Hepatocyte (in vitro differentiated cells): ENCODE data around the gene PIK3AP1. TPM values are rescaled to one million over a fixed set of nuclear protein-coding genes. Genes with fewer than 3 reads are reported as not detected.

Experiments used
- DNase-seq: peaks from one replicate; pipeline ENCODE4 v3.0.0-alpha.2; 2016; ENCODE audit warnings: low spot score
- H2AFZ ChIP-seq: fragments of 200-600 bp; sonication (generic); 2 replicates; pipeline ENCODE4 v1.6.0; 2016; ENCODE audit warnings: antibody characterized with exemption, mild to moderate bottlenecking
- H3K27ac ChIP-seq: fragments of 200-600 bp; sonication (generic); 2 replicates; pipeline ENCODE4 v1.5.1; 2016; ENCODE audit warnings: mild to moderate bottlenecking
- H3K27me3 ChIP-seq: fragments of 200-600 bp; sonication (generic); 2 replicates; pipeline ENCODE4 v1.6.1; 2016
- H3K36me3 ChIP-seq: fragments of 200-600 bp; sonication (generic); replicated peaks from 2 replicates; pipeline ENCODE4 v1.5.1; 2016; ENCODE audit warnings: low read depth; ENCODE audit not compliant: insufficient read depth
- H3K4me1 ChIP-seq: fragments of 200-600 bp; sonication (generic); 2 replicates; pipeline ENCODE4 v1.5.1; 2016; ENCODE audit warnings: mild to moderate bottlenecking, moderate library complexity; ENCODE audit not compliant: insufficient read depth
- H3K4me2 ChIP-seq: fragments of 200-600 bp; sonication (generic); 2 replicates; pipeline ENCODE4 v1.6.0; 2016
- H3K4me3 ChIP-seq: fragments of 200-600 bp; sonication (generic); 2 replicates; pipeline ENCODE4 v1.5.1; 2016; ENCODE audit warnings: mild to moderate bottlenecking
- H3K79me2 ChIP-seq: fragments of 200-600 bp; sonication (generic); 2 replicates; pipeline ENCODE4 v1.6.0; 2017; ENCODE audit warnings: mild to moderate bottlenecking
- H3K9me2 ChIP-seq: fragments of 200-600 bp; sonication (generic); replicated peaks from 2 replicates; pipeline ENCODE4 v1.6.0; 2017; ENCODE audit warnings: mild to moderate bottlenecking; ENCODE audit not compliant: insufficient read depth
- H3K9me3 ChIP-seq: fragments of 200-600 bp; sonication (generic); 2 replicates; pipeline ENCODE4 v1.5.1; 2016; ENCODE audit warnings: low read depth, mild to moderate bottlenecking
- H4K20me1 ChIP-seq: fragments of 200-600 bp; sonication (generic); 2 replicates; pipeline ENCODE4 v1.6.0; 2016; ENCODE audit warnings: mild to moderate bottlenecking; ENCODE audit not compliant: insufficient read depth, poor library complexity, severe bottlenecking
- CTCF ChIP-seq: fragments of 200-600 bp; sonication (generic); IDR thresholded peaks from 2 replicates; pipeline ENCODE4 v1.5.1; 2016; ENCODE audit warnings: antibody characterized with exemption, mild to moderate bottlenecking; ENCODE audit not compliant: poor library complexity
- EZH2 ChIP-seq: fragments of 200-600 bp; sonication (generic); IDR thresholded peaks from 2 replicates; pipeline ENCODE4 v1.6.1; 2016; ENCODE audit warnings: antibody characterized with exemption, mild to moderate bottlenecking, borderline replicate concordance
- EZH2phosphoT487 ChIP-seq: fragments of 200-600 bp; sonication (generic); IDR thresholded peaks from one replicate; pipeline ENCODE4 v1.6.1; 2018; ENCODE audit warnings: antibody characterized with exemption, mild to moderate bottlenecking, low read depth, moderate library complexity; ENCODE audit not compliant: unreplicated experiment, severe bottlenecking
- WGBS: methylation state at CpG from one replicate; pipeline ENCODE4 v1.1.6; 2016; ENCODE audit warnings: low lambda C conversion rate; ENCODE audit errors: missing lambda C conversion rate; 5-methylcytosine and 5-hydroxymethylcytosine counted together
- polyA plus RNA-seq: library from polyadenylated mRNA; unstranded; fragments of >200 nt; fragmentation: Nextera tagmentation; extraction: Ambion mirVana; gene quantifications from 2 replicates; pipeline ENCODE4 v1.2.1, GENCODE V29; 2016
- total RNA-seq: library from RNA; depleted of rRNA; stranded (reverse); fragments of >200 nt; gene quantifications from 2 replicates; pipeline ENCODE4 v1.2.3, GENCODE V29; 2014

PIK3AP1 gene
- total and polyA plus RNA-seq, 2 experiments from 2014 or later, result 2.5 to 8.4 TPM

GRCh38 chr10:96568402-96568801, 151.9 kb downstream of the PIK3AP1 start:
- no peak for TF ChIP-seq EZH2
- TF ChIP-seq CTCF, result no peak
- TF ChIP-seq EZH2phosphoT487, result no peak
- DNase-seq, result no peak
- peaks cover 99% of the 10 kb centered on the region for H3K79me2 ChIP-seq
- H4K20me1 ChIP-seq, result peaks cover 92% of the 10 kb centered on the region
- H3K4me1 ChIP-seq, result no peaks in the 10 kb centered on the region
- H3K9me3 ChIP-seq, result no peaks in the 10 kb centered on the region
- no peak overlapping the region for H3K4me3 ChIP-seq
- H3K4me2 ChIP-seq, result no peak overlapping the region
- WGBS, result 77% methylated on average over 1 of the region's 1 CpG
- no peaks in the 10 kb centered on the region for H3K9me2 ChIP-seq
- no peaks in the 10 kb centered on the region for H3K36me3 ChIP-seq
- no peaks in the 10 kb centered on the region for H3K27me3 ChIP-seq
- no peak overlapping the region for H3K27ac ChIP-seq
- no peak overlapping the region for H2AFZ ChIP-seq

GRCh38 chr10:96565774-96566173, 154.5 kb downstream of the PIK3AP1 start:
- Histone ChIP-seq H3K27me3 (no peaks in the 10 kb centered on the region), H3K4me2 (no peak overlapping the region), H2AFZ (no peak overlapping the region), H3K4me3 (no peak overlapping the region), H3K79me2 (peaks cover 88% of the 10 kb centered on the region), H3K9me3 (no peaks in the 10 kb centered on the region), H3K4me1 (no peaks in the 10 kb centered on the region), H4K20me1 (peaks cover 79% of the 10 kb centered on the region), H3K36me3 (no peaks in the 10 kb centered on the region), H3K27ac (no peak overlapping the region), H3K9me2 (no peaks in the 10 kb centered on the region)
- TF ChIP-seq EZH2, result no peak
- TF ChIP-seq CTCF, result no peak
- TF ChIP-seq EZH2phosphoT487, result no peak
- WGBS, result 21% methylated on average over 1 of the region's 1 CpG
- no peak for DNase-seq

GRCh38 chr10:96560966-96561887, 159.1 kb downstream of the PIK3AP1 start:
- H3K4me3 ChIP-seq, result no peak overlapping the region
- no peaks in the 10 kb centered on the region for H3K4me1 ChIP-seq
- no peaks in the 10 kb centered on the region for H3K9me2 ChIP-seq
- no peak overlapping the region for H3K4me2 ChIP-seq
- 74% methylated on average over 3 of the region's 3 CpGs for WGBS
- TF ChIP-seq EZH2phosphoT487 (no peak), EZH2 (no peak), CTCF (no peak)
- no peaks in the 10 kb centered on the region for H3K27me3 ChIP-seq
- H3K79me2 ChIP-seq, result peaks cover 69% of the 10 kb centered on the region
- H3K36me3 ChIP-seq, result no peaks in the 10 kb centered on the region
- H3K27ac ChIP-seq, result no peak overlapping the region
- H4K20me1 ChIP-seq, result peaks cover 42% of the 10 kb centered on the region
- H3K9me3 ChIP-seq, result no peaks in the 10 kb centered on the region
- DNase-seq, result peak; percentile 25
- H2AFZ ChIP-seq, result no peak overlapping the region
